Coronary artery (tissue), 2 donors: Measurements from ENCODE around the gene OTP.

Source experiments
- DNase-seq: peaks from one replicate; pipeline ENCODE4 v3.0.0-alpha.2; 2017; ENCODE audit warnings: low spot score
- H3K27ac ChIP-seq, 2 donors: fragments of 200-600 bp; sonication (generic); one replicate each; pipeline ENCODE4 v1.5.1; 2016 to 2019
- H3K4me3 ChIP-seq: fragments of 200-600 bp; sonication (generic); 2 replicates; pipeline ENCODE4 v1.5.1; 2016; ENCODE audit warnings: mild to moderate bottlenecking, moderate library complexity
- TF ChIP-seq, protein P1 (sequence below): fragments of 200-600 bp; sonication (generic); IDR thresholded peaks from one replicate; pipeline ENCODE4 v1.5.1; 2019; ENCODE audit warnings: antibody characterized with exemption

Gene OTP

DNA sequence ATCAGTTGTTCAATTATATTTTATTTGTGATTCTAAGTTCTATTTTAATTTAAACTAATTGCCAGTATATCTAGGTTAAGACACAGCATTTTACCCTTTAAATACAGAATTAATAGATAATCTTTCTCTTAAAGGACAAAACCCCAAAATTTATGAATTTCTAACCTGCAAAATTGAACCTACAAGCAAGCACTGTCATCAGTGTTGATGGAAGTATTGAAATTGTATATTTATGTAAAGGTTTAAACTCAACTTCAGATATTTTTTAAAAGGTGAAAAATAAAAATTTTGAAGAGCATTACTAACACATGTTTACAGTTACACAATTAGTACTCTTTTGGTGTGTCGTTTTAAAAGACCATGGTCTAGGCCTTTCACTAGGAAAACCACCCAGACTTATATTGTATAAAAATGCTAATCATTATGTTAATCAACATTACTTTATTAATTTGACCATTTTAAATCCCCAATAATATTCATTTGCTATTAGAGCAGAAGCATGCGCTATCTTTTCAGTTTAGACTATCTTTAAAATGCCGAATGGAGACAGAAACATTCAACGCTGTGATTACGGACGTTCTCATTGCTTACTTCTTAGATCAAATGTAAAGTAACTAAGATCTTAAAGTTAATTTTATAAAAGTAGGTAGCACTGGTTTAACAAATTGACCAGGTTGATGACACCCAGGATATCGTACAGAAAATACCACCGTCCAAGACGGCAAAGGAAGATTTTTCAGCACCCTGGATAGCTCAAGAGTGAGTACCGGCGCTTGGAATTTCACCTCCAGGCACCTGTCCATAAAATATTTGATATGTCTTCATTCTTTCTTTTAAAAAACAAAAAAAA lies 3.2 kb downstream of the OTP start:
- DNase-seq, result no peak
- TF ChIP-seq, protein P1, sequence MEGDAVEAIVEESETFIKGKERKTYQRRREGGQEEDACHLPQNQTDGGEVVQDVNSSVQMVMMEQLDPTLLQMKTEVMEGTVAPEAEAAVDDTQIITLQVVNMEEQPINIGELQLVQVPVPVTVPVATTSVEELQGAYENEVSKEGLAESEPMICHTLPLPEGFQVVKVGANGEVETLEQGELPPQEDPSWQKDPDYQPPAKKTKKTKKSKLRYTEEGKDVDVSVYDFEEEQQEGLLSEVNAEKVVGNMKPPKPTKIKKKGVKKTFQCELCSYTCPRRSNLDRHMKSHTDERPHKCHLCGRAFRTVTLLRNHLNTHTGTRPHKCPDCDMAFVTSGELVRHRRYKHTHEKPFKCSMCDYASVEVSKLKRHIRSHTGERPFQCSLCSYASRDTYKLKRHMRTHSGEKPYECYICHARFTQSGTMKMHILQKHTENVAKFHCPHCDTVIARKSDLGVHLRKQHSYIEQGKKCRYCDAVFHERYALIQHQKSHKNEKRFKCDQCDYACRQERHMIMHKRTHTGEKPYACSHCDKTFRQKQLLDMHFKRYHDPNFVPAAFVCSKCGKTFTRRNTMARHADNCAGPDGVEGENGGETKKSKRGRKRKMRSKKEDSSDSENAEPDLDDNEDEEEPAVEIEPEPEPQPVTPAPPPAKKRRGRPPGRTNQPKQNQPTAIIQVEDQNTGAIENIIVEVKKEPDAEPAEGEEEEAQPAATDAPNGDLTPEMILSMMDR, result no peak
- Histone ChIP-seq H3K4me3 (no peak overlapping the region), H3K27ac (no peak overlapping the region)

DNA sequence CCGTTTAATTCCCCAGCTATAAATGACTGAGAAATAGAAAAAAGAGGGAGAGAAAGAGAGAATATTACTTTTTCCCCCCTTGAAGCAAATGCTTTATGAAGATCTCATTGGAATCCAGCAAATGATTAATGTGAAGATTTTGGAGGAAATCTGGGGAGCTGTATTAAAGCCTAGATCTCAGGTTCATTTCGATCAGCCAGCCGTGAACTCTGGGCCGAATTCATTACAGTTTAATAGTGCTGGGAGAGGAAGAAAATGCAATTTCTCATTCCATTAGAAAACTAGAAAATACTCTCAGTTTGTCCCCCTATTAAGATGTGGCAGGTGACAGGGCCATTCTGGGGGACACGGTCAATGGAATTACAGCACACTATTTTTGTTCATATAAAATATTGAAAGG lies 4.8 kb downstream of the OTP start:
- DNase-seq, result no peak
- TF ChIP-seq, protein P1, result no peak
- Histone ChIP-seq H3K4me3 (no peak overlapping the region), H3K27ac (no peak overlapping the region)

DNA sequence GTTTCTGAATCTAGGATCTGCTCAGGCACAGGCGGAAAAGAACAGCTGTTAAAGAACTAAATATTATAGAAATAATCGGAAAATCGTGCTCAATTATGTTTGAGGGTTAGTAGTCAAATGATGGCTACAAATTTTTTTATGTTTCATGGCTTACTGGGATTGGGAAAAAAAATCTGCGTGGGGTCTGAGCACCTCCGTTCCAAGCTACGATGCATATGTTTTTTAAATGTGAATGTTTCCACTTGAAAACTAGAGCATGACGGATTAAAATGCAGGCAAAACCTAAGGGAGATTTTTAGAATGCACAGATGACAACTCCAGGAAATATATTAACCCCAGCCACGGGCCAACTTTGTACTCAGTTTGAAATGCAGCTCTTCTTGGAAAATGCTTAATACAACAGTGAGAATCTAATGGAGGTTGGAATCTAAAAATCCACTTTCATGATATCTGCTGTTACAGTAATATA lies 5.3 kb downstream of the OTP start:
- H3K27ac ChIP-seq, result no peak overlapping the region
- TF ChIP-seq, protein P1, result no peak
- DNase-seq, result no peak
- H3K4me3 ChIP-seq, result no peak overlapping the region

DNA sequence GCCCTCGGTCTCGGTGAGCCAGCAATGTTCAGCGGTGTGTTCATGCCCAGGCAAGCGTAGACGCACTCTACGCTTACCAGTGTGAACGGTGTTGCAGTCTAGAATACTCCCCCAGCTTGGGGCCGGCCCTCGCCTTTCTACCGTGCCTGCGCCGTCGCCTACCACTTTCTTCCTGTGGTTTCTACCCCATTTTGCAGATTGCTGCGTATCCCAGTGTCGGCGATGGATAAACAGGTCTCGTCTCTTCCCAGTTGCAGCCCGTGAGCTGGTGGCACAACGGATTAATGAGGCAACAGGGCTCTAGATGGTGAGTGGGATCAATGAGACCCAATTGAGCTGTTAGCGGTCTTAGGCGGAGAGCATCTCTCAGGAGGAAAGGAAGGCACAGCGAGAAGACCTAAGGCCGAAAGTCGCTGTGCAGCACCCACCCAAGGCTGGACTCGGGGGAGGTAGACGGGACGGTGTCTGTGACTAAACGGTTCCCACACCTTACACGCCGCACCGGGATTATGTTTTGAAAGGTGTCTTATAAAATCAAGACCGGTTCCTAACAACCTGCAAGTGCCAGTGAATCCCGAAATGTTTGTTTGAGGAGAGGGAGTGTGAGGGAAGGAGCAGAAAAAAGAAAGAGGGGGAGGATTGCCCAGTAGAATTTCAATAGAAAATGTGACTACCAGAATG lies 5.8 kb downstream of the OTP start:
- no peak overlapping the region for H3K4me3 ChIP-seq
- TF ChIP-seq, protein P1, result no peak
- no peak for DNase-seq
- H3K27ac ChIP-seq, result no peak overlapping the region

DNA sequence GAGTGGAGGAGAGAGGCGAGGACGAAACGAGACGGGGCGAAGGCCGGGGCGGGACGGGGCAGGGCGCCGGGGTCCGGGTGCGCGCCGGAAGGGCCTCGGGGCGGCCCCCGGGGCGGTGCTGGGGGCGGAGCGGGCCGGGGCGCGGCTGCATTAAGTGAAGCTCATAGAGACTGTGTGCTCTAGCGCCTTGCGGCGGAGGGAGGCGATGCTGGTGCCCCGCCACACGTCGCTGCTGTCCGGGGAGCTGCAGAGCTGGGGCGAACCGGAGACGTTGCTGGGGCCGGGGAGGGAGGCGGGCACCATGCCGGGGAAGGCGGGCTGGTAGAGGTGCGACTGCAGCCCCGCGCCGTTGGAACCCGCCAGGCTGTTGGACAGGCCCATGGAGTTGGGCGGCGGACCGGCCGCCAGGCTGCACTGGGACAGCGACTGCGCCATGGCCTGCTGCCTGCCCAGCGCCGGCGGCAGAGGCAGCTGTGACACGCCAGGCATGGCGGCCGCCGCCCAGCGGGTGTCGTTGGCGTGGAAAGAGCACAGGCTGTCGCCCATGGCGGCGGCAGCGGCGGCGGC lies 8.3 kb downstream of the OTP start:
- peak overlapping the region; percentile 65 for H3K4me3 ChIP-seq
- no peak for DNase-seq
- TF ChIP-seq, protein P1, result no peak
- H3K27ac ChIP-seq, result no peak overlapping the region

DNA sequence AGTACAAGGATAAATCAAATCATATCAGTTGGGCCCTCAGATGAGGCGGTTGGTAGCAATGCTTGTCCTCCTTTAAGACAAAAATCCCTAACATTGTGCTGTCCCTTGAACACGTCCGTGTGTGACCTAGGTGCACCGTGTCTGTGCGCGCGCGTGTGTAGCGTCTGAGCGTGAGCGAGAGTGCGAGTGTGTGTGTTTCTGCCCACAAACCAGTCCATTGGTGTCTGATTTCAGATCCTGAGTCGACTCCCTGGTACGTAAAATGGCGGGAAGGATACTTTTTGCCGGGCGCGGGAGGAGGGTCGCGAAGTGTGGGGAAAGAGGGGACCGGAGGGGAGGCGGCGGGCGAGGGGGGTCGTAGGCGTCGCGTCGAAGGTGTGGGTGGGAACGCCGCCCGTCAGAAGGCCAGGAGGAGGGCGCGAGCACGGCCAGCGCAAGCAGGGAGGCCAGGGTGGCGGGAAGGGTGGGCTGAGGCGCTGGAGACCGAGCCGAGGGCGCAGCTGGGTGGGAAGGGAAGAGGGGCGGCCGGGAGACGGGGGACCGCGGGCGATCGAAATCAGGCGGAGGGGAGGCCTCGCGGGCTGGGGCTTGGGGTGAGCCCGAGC lies 8.9 kb downstream of the OTP start:
- Histone ChIP-seq H3K27ac (no peak overlapping the region), H3K4me3 (peak overlapping the region; percentile 65)
- TF ChIP-seq, protein P1, result no peak
- no peak for DNase-seq
